NCI-H2196 treated with DMSO at 0.1 percent for 48 hours (cell line): ENCODE measurements around the gene RAB35.

Experiments used
- DNase-seq: peaks from one replicate; lab custom pipeline; 2025; ENCODE audit not compliant: unreplicated experiment; lab: John Stamatoyannopoulos, UW

The RAB35 gene

GRCh38 chr12:120134307-120134980 lies 17.9 kb upstream of the RAB35 start:
- DNase-seq: no peak

GRCh38 chr12:120132863-120133385 lies 16.4 kb upstream of the RAB35 start:
- DNase-seq: no peak

- DNase-seq: no peak
Measured at GRCh38 chr12:120132054-120132836, 15.7 kb upstream of the RAB35 start.

GRCh38 chr12:120131116-120131515 lies 14.6 kb upstream of the RAB35 start:
- no peak for DNase-seq

- no peak for DNase-seq
Measured at GRCh38 chr12:120130011-120130410, 13.5 kb upstream of the RAB35 start.

GRCh38 chr12:120126635-120127005 lies 10.1 kb upstream of the RAB35 start:
- no peak for DNase-seq

GRCh38 chr12:120125792-120126634 lies 9.5 kb upstream of the RAB35 start:
- no peak for DNase-seq

GRCh38 chr12:120125029-120125428 lies 8.5 kb upstream of the RAB35 start:
- no peak for DNase-seq

- no peak for DNase-seq
Measured at GRCh38 chr12:120121766-120122293, 5.3 kb upstream of the RAB35 start.

- DNase-seq: no peak
Measured at GRCh38 chr12:120121343-120121742, 4.8 kb upstream of the RAB35 start.

- DNase-seq: no peak
Measured at GRCh38 chr12:120119271-120119973, 2.9 kb upstream of the RAB35 start.

- no peak for DNase-seq
Measured at GRCh38 chr12:120118321-120119061, 1.9 kb upstream of the RAB35 start.

- no peak for DNase-seq
Measured at GRCh38 chr12:120117961-120118320, 1.4 kb upstream of the RAB35 start.

GRCh38 chr12:120116792-120117651 lies 469 bp upstream of the RAB35 start:
- DNase-seq: peak; percentile 93

- no peak for DNase-seq
Measured at GRCh38 chr12:120115692-120116440, 687 bp downstream of the RAB35 start.

- no peak for DNase-seq
Measured at GRCh38 chr12:120115066-120115465, 1.5 kb downstream of the RAB35 start.

GRCh38 chr12:120110550-120111501 lies 5.7 kb downstream of the RAB35 start:
- DNase-seq: no peak
